Fibroblast of mammary gland (primary cell): ENCODE results near the gene PRCD.
A peak's percentile ranks its signal among the peaks of the same experiment; 100 is the strongest.

Source experiments
- DNase-seq: peaks from one replicate; pipeline ENCODE4 v3.0.0-alpha.2; 2010; ENCODE audit warnings: low read depth
- H3K4me3 ChIP-seq: 2 replicates; pipeline ENCODE4 v1.5.1; 2011; ENCODE audit warnings: low read depth, mild to moderate bottlenecking, low read length, moderate library complexity; ENCODE audit not compliant: control insufficient read depth
- CTCF ChIP-seq: conservative IDR thresholded peaks from 2 replicates; pipeline ENCODE4 v1.5.1; 2011; ENCODE audit warnings: low read depth, low read length, inconsistent platforms; ENCODE audit not compliant: control insufficient read depth, insufficient read depth

The PRCD gene

DNA sequence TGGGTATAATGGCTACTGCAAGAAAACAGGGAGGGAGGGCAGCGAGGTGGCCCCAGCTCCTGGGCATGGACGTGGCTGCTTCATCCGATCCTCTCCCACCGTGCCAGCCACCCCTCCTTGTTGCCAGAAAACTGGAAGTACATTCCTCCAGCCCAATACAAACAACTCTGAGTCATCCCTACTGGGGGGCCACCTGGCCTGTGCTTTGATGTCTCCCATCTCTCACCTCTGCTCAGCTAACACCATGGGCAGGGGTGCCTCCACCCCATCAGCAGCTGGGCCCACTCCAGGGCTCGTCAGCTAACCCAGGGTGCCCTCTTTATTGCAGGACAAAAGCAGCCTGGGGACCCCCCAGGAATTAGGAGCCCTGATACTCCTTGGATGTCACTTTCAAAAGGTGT, 40.6 kb upstream of the PRCD start:
- H3K4me3 ChIP-seq = no peak overlapping the region
- no peak for DNase-seq
- no peak for TF ChIP-seq CTCF

DNA sequence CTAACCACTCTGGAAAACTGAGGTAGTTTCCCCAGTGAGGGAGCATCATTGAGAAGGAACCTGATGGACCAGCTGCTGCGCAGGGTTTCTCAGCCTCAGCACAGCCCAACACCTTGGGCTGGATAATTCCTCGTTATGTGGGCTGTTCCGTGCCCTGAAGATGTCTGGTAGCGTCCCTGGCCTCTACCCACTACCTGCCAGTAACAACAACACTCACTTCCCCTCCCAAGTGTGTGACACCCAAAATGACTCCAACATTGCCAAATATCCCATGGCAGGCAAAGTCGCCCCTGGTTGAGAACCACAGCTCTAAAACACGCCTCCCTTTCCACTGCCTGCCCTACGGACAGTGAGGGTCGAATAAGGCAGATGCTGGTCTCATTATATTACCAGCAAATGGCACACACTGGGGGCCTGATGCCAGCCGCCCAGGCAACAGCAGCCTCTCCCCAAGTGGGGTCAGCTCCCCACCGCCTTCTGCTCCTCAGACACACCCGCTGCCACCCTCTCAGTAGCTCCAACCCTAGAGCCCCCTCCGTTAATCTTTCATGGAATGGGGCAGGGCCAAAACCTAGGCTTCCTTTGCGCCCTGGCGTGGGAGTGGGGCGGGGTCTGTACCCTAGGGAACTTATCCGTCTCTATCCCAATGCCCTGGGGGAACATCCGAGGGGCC, 39.6 kb upstream of the PRCD start:
- peak overlapping the region; percentile 52 for H3K4me3 ChIP-seq
- no peak for TF ChIP-seq CTCF
- no peak for DNase-seq

GRCh38 chr17:76500747-76501017, 39.2 kb upstream of the PRCD start:
- TF ChIP-seq CTCF = no peak
- peak overlapping the region; percentile 52 for H3K4me3 ChIP-seq
- DNase-seq = no peak

DNA sequence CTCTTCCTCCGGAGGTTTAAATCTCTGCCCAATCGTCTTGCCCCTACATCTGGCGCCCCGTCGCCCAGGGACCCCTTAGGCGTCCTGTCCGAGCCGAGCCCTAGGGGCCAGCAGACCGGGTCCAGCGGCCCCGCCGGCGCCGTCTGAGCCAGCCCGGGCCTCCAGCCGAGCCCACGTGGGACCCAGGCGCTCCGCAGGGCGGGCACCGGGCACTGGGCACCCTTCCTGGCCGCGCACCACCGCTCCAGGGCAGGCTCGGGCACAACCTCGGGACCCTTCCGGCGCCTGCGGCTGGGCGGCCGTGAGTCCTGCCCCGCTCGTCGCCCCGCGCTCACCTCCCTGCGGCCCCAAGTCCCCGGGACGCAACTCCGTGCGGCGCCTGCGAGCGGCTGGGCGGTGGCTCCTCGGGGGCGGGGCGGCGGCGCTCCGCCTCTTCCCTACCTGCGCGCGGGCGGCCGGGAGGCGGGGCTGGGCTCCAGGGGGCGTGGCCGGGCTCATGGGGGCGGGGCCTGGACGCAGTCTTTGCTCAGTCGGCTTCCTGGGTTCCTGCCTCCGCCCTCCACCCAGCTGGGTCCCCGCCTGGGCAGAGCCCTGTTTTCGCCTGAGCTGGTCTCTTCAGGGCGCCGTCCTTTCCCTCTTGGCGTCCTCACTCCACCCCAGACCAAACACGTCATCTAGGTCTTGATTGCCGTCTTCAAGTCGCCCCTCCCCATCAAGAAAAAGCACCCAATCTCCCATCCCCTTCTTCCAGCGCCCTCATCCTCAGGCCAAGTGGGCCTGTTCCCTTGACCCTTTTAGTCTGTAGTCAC, 38.6 kb upstream of the PRCD start, which contains the start of gene RHBDF2:
Gene RHBDF2, minus strand, starts transcription at position 406 of the 809 bp plus-strand sequence. CDS start 19,899 bp downstream, outside the sequence.
- TF ChIP-seq CTCF = no peak
- peak; percentile 62 for DNase-seq
- peak within 1 kb of the TSS; percentile 52 for H3K4me3 ChIP-seq

DNA sequence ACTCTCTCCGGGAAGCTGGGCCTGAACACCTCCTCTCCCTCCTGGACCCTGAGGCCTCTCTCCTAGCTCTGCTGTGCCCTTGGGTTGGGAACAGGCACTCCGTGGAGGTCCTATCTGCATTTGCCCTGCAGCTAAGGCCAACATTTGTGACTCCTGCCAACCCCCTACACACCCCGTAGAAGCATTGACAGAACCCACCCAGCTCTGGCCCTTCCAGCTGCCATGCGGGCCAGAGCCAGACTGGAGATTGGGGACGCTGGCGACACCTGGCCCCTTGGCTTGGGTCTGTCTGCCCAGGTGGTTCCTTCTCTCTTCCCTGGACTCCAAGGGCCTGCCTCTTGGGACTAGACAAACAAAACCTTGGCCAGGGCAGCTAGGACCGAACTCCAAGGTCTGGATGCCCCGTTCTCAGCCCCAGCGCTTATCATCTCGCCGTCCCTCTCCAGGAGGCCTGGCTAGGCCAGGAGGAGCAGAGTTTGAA, 38.0 kb upstream of the PRCD start:
- no peak for TF ChIP-seq CTCF
- H3K4me3 ChIP-seq = peak overlapping the region; percentile 52
- DNase-seq = no peak

GRCh38 chr17:76502341-76503211, 37.3 kb upstream of the PRCD start:
- no peak for TF ChIP-seq CTCF
- no peak for DNase-seq
- H3K4me3 ChIP-seq = no peak overlapping the region
